GM12878 (cell line): Measurements from ENCODE around the gene MCM6. TPM values are rescaled to one million over a fixed set of nuclear protein-coding genes. Genes with fewer than 3 reads are reported as not detected.

Source experiments
- ATAC-seq: fragments of 200-7000 bp; cut with Tn5 transposase; 3 replicates; pipeline ENCODE4 v1.9.1; 2020; ENCODE audit warnings: mild to moderate bottlenecking, moderate library complexity
- BruUV-seq: library from RNA; stranded (reverse); fragments of 400-500 nt; replicated peaks from 2 replicates; lab custom pipeline; 2021; lab: Mats Ljungman, UMichigan
- CTCF ChIA-PET: fragments of 300-600 bp; sonication (Branson Sonifier 250); formaldehyde crosslinking; extraction: SDS; loops from one replicate; lab custom pipeline; 2021; ENCODE audit warnings: inconsistent platforms; lab: Yijun Ruan, JAX
- POLR2A ChIA-PET: fragments of 350-600 bp; formaldehyde crosslinking; extraction: SDS; loops from one replicate; lab custom pipeline; 2021; ENCODE audit warnings: inconsistent platforms; lab: Charles Lee
- RAD21 ChIA-PET: fragments of 300-600 bp; sonication (Branson Sonifier 250); formaldehyde crosslinking; loops from one replicate; lab custom pipeline; 2023; ENCODE audit warnings: antibody characterized with exemption; ENCODE audit not compliant: unreplicated experiment; lab: Charles Lee
- SMC1A ChIA-PET: fragments of 300-600 bp; sonication (Branson Sonifier 250); formaldehyde crosslinking; loops from one replicate; lab custom pipeline; 2023; ENCODE audit not compliant: unreplicated experiment, uncharacterized antibody; lab: Charles Lee
- DNase-seq: peaks from one replicate; pipeline ENCODE4 v3.0.0-alpha.2; 2011; ENCODE audit warnings: low read depth, low spot score
- FAIRE-seq: peaks from 3 replicates; lab custom pipeline; 2011; peaks lifted over from hg19 to GRCh38; lab: Jason Lieb, UNC
- H2AFZ ChIP-seq: 2 replicates; pipeline ENCODE4 v1.6.0; 2011; ENCODE audit warnings: low read depth, low read length, control low read depth; ENCODE audit not compliant: control insufficient read depth
- H3K27ac ChIP-seq: 2 replicates; pipeline ENCODE4 v1.5.1; 2011; ENCODE audit warnings: control low read depth; ENCODE audit not compliant: control insufficient read depth, insufficient read depth
- H3K27me3 ChIP-seq, 2 experiments: replicated peaks in 1 of 2; 2 replicates each; pipeline versions ENCODE4 v1.6.0 to v1.6.1; 2011; ENCODE audit warnings: low read length in 1 of 2; ENCODE audit not compliant: control insufficient read depth in 2 of 2, insufficient read depth in 2 of 2
- H3K36me3 ChIP-seq, 2 experiments: 2 replicates each; pipeline ENCODE4 v1.5.1; 2011; ENCODE audit warnings: low read length in 1 of 2; ENCODE audit not compliant: control insufficient read depth in 2 of 2, insufficient read depth in 2 of 2
- H3K4me1 ChIP-seq: 2 replicates; pipeline ENCODE4 v1.6.1; 2011; ENCODE audit warnings: mild to moderate bottlenecking, low read length, moderate library complexity, mixed read lengths; ENCODE audit not compliant: control insufficient read depth, insufficient read depth
- H3K4me2 ChIP-seq: 2 replicates; pipeline ENCODE4 v1.6.0; 2011; ENCODE audit warnings: control low read depth; ENCODE audit not compliant: control insufficient read depth, insufficient read depth
- H3K4me3 ChIP-seq: fragments of 200-600 bp; sonication (generic); 2 replicates; pipeline ENCODE4 v1.5.1; 2016
- H3K79me2 ChIP-seq: 2 replicates; pipeline ENCODE4 v1.6.0; 2011; ENCODE audit warnings: low read length; ENCODE audit not compliant: control insufficient read depth, insufficient read depth
- H3K9ac ChIP-seq: 2 replicates; pipeline ENCODE4 v1.8.0; 2011; ENCODE audit warnings: low read length, control low read depth, mixed read lengths; ENCODE audit not compliant: control insufficient read depth, insufficient read depth
- H3K9me3 ChIP-seq: replicated peaks from 3 replicates; pipeline ENCODE4 v1.5.1; 2011; ENCODE audit warnings: mild to moderate bottlenecking, low read length; ENCODE audit not compliant: control insufficient read depth, insufficient read depth
- H4K20me1 ChIP-seq: 2 replicates; pipeline ENCODE4 v1.6.0; 2011; ENCODE audit not compliant: control insufficient read depth, insufficient read depth
- CBFB ChIP-seq: IDR thresholded peaks from 2 replicates; pipeline ENCODE4 v1.6.1; 2016; ENCODE audit warnings: antibody characterized with exemption, low read depth
- CEBPZ ChIP-seq: fragments of 150-350 bp; IDR thresholded peaks from 2 replicates; pipeline ENCODE4 v1.6.1; 2016; ENCODE audit warnings: low read depth, low read length
- KAT2A ChIP-seq: conservative IDR thresholded peaks from 2 replicates; pipeline ENCODE4 v1.6.1; 2011; ENCODE audit warnings: low read depth, low read length; ENCODE audit not compliant: control insufficient read depth
- PAX5 ChIP-seq: IDR thresholded peaks from 2 replicates; pipeline ENCODE4 v1.6.1; 2011; ENCODE audit warnings: low read depth, low read length, borderline replicate concordance
- PKNOX1 ChIP-seq: fragments of 450-650 bp; IDR thresholded peaks from 2 replicates; pipeline ENCODE4 v1.6.1; 2016; ENCODE audit warnings: mild to moderate bottlenecking
- POLR2AphosphoS2 ChIP-seq: IDR thresholded peaks from 2 replicates; pipeline ENCODE4 v1.6.1; 2011; ENCODE audit warnings: low read depth, mild to moderate bottlenecking, low read length, improper control_type of control experiment, moderate library complexity
- REST ChIP-seq: IDR thresholded peaks from 2 replicates; pipeline ENCODE4 v1.6.1; 2012; ENCODE audit warnings: mild to moderate bottlenecking, low read depth, low read length
- TARDBP ChIP-seq: IDR thresholded peaks from 2 replicates; pipeline ENCODE4 v1.6.1; 2016; ENCODE audit warnings: borderline replicate concordance
- YY1 ChIP-seq: IDR thresholded peaks from 2 replicates; pipeline ENCODE4 v1.6.1; 2011; ENCODE audit warnings: low read depth, mild to moderate bottlenecking, low read length
- ZSCAN29 ChIP-seq: fragments of 450-650 bp; IDR thresholded peaks from 2 replicates; pipeline ENCODE4 v1.6.1; 2017; ENCODE audit warnings: mild to moderate bottlenecking, moderate library complexity
- WGBS: methylation state at CpG from one replicate; pipeline ENCODE4 v1.1.6; 2016; ENCODE audit warnings: low lambda C conversion rate; ENCODE audit not compliant: insufficient replicate concordance, insufficient coverage; ENCODE audit errors: missing lambda C conversion rate; 5-methylcytosine and 5-hydroxymethylcytosine counted together
- in situ Hi-C: fragments of 300-500 bp; cut with MboI; formaldehyde crosslinking; loops from 9 replicates; pipeline ENCODE4 v1.14.3; 2018; ENCODE audit warnings: mixed read lengths
- intact Hi-C: fragments of 100-400 bp; cut with micrococcal nuclease; formaldehyde crosslinking; loops from one replicate; pipeline ENCODE4 v1.14.2; 2022; ENCODE audit not compliant: unreplicated experiment
- polyA plus RNA-seq, 11 experiments: library from polyadenylated mRNA; depleted of rRNA in 4 of 11; unstranded in 6 of 11; stranded (reverse) in 5 of 11; fragments of >200 nt; fragmentation: Nextera tagmentation in 4 of 11; fragmentation: Illumina TruSeq in 1 of 11; extraction: Ambion mirVana in 4 of 11; extraction: Trizol in 1 of 11; gene quantifications; 1 replicate in 1 of 11; 2 replicates in 10 of 11; pipeline versions ENCODE4 v1.2.1 to v1.2.3, GENCODE V29; 2011 to 2016; ENCODE audit warnings: inconsistent platforms in 2 of 11, missing spikeins in 2 of 11, low read depth in 1 of 11
- total RNA-seq, 4 experiments: library from RNA; depleted of rRNA in 3 of 4; stranded (reverse); fragments of >200 nt in 3 of 4; fragmentation: Illumina TruSeq in 1 of 4; extraction: Trizol in 1 of 4; gene quantifications; 2 replicates each; pipeline versions ENCODE4 v1.2.1 to v1.2.3, GENCODE V29; 2013 to 2021

MCM6 gene
- total and polyA plus RNA-seq, 10 of the 15 experiments (the other 5 are each of a cell fraction or from before 2014, with no cell fraction given), result 37.4 to 118 (median 82.2) TPM

GRCh38 chr2:135914485-135914884, 38.2 kb upstream of the MCM6 start:
- no peak for TF ChIP-seq CEBPZ
- no peak for TF ChIP-seq YY1
- no peak for TF ChIP-seq TARDBP
- no peak for TF ChIP-seq CBFB
- TF ChIP-seq ZSCAN29, result no peak
- TF ChIP-seq KAT2A, result no peak
- TF ChIP-seq PAX5, result no peak
- no peak for TF ChIP-seq PKNOX1
- TF ChIP-seq POLR2AphosphoS2, result no peak
- TF ChIP-seq REST, result no peak
- WGBS, result 80% methylated on average over 3 of the region's 3 CpGs

More at GRCh38 chr2:135914485-135914884, 38.2 kb upstream of the MCM6 start:
- POLR2A ChIA-PET, result interaction anchor here (1.2 to 1.6 kb wide), 3 partner anchors 15 to 470 kb away, joined by 3 to 7 read pairs (median 6); no protein-coding TSS in a partner anchor
- SMC1A ChIA-PET, result interaction anchor here (0.8 to 7.1 kb wide), 48 partner anchors 8 to 482 kb away, joined by 3 to 348 read pairs (median 4); no protein-coding TSS in a partner anchor
- RAD21 ChIA-PET, result interaction anchor here (0.7 to 7.4 kb wide), 35 partner anchors 9 to 769 kb away, joined by 3 to 254 read pairs (median 5); no protein-coding TSS in a partner anchor
- Histone ChIP-seq H2AFZ (no peak overlapping the region), H3K9me3 (no peaks in the 10 kb centered on the region), H3K79me2 (no peaks in the 10 kb centered on the region), H3K4me2 (no peak overlapping the region), H4K20me1 (no peaks in the 10 kb centered on the region), H3K4me3 (no peak overlapping the region), H3K27me3 (no peaks in the 10 kb centered on the region), H3K4me1 (no peaks in the 10 kb centered on the region), H3K9ac (no peak overlapping the region), H3K27ac (no peak overlapping the region), H3K36me3 (peaks cover 0 to 11% of the 10 kb centered on the region in 2 experiments; a peak in 1 of 4 replicates)
- intact Hi-C loops, result loop anchor here (5.0 kb wide), 1 partner anchor 293 kb away; no protein-coding TSS in a partner anchor
- DNase-seq (no peak), FAIRE-seq (no peak), ATAC-seq (no peak)
- CTCF ChIA-PET, result interaction anchor here (0.7 to 7.4 kb wide), 62 partner anchors 8 to 925 kb away, joined by 3 to 378 read pairs (median 4); partner anchors contain the start of gene DARS1
- in situ Hi-C loops, result loop anchor here (25.0 kb wide), 1 partner anchor 1923 kb away; no protein-coding TSS in a partner anchor
- BruUV-seq, result no TSS peak
